ENCODE data around the gene ISCA1. TPM values are rescaled to one million over a fixed set of nuclear protein-coding genes. Genes with fewer than 3 reads are reported as not detected.

The ISCA1 gene
- total and polyA plus RNA-seq, 2 of the 8 experiments (the other 6 are each of a cell fraction or from before 2014, with no cell fraction given): 35.0 to 40.0 TPM

GRCh38 chr9:86253577-86253976 is 28.8 kb downstream of the ISCA1 start (continued):
- TF ChIP-seq CHD7 (IDR thresholded peaks at IDR 0.05; ENCODE audit: insufficient replicate concordance, low read length) (no peak), POU5F1 (IDR thresholded peaks at IDR 0.05; ENCODE audit: low read depth, low read length) (no peak), TCF12 (IDR thresholded peaks at IDR 0.05; ENCODE audit: low read depth, low read length) (no peak), JUN (IDR thresholded peaks at IDR 0.05; ENCODE audit: low read depth, low read length) (no peak), YY1 (IDR thresholded peaks at IDR 0.05; ENCODE audit: low read depth, low read length) (no peak), CBX8 (IDR thresholded peaks at IDR 0.05; ENCODE audit: borderline replicate concordance, low read depth, low read length) (no peak), ATF3 (IDR thresholded peaks at IDR 0.05; ENCODE audit: insufficient read depth, low read depth, low read length) (no peak), NANOG (IDR thresholded peaks at IDR 0.05; ENCODE audit: insufficient read depth, low read depth, low read length, poor library complexity, severe bottlenecking) (no peak), RAD21 (IDR thresholded peaks at IDR 0.05 in 1 of 2, conservative IDR thresholded peaks at IDR 0.05 in 1 of 2; ENCODE audit: low read depth in 2 of 2, low read length in 2 of 2) (no peak), CEBPB (IDR thresholded peaks at IDR 0.05; ENCODE audit: low read depth, low read length) (no peak)

Data from H1 (cell line).